ENCODE measurements around the gene ITPR3.

ITPR3 gene

GRCh38 chr6:33738879-33739278, 117.8 kb downstream of the ITPR3 start:
- no peaks in the 10 kb centered on the region for H3K36me3 ChIP-seq (ENCODE audit: insufficient read depth, low read length)
- no peaks in the 10 kb centered on the region for H3K9me3 ChIP-seq (ENCODE audit: insufficient read depth, low read depth, low read length)
- H3K9ac ChIP-seq (ENCODE audit: low read depth, low read length, poor library complexity, severe bottlenecking): no peak overlapping the region
- H2AFZ ChIP-seq (ENCODE audit: low read length): no peak overlapping the region
- no peaks in the 10 kb centered on the region for H4K20me1 ChIP-seq (ENCODE audit: insufficient read depth, low read length, poor library complexity, severe bottlenecking)
- no peak overlapping the region for H3K4me3 ChIP-seq (ENCODE audit: low read length, poor library complexity, severe bottlenecking)
- no peaks in the 10 kb centered on the region for H3F3A ChIP-seq (ENCODE audit: low read depth)
- H3K4me1 ChIP-seq (ENCODE audit: insufficient read depth, low read length, poor library complexity, severe bottlenecking): no peaks in the 10 kb centered on the region
- H3K27me3 ChIP-seq (ENCODE audit: insufficient read depth, low read length, poor library complexity, severe bottlenecking): no peaks in the 10 kb centered on the region
- TF ChIP-seq EZH2phosphoT487 (IDR thresholded peaks at IDR 0.05; ENCODE audit: borderline replicate concordance) (no peak), CTCF (conservative IDR thresholded peaks at IDR 0.05; ENCODE audit: low read length) (no peak)
- no peak overlapping the region for H3K4me2 ChIP-seq (ENCODE audit: low read depth, low read length, poor library complexity, severe bottlenecking)
- no peaks in the 10 kb centered on the region for H3K9me2 ChIP-seq (replicated peaks; ENCODE audit: low read depth, low read length)
- no peaks in the 10 kb centered on the region for H3K79me2 ChIP-seq (ENCODE audit: insufficient read depth, low read length)

GRCh38 chr6:33739571-33739970, 118.4 kb downstream of the ITPR3 start:
- H2AFZ ChIP-seq (ENCODE audit: low read length): no peak overlapping the region
- H3K4me3 ChIP-seq (ENCODE audit: low read length, poor library complexity, severe bottlenecking): no peak overlapping the region
- H4K20me1 ChIP-seq (ENCODE audit: insufficient read depth, low read length, poor library complexity, severe bottlenecking): no peaks in the 10 kb centered on the region
- H3F3A ChIP-seq (ENCODE audit: low read depth): no peaks in the 10 kb centered on the region
- no peaks in the 10 kb centered on the region for H3K9me2 ChIP-seq (replicated peaks; ENCODE audit: low read depth, low read length)
- no peaks in the 10 kb centered on the region for H3K79me2 ChIP-seq (ENCODE audit: insufficient read depth, low read length)
- no peaks in the 10 kb centered on the region for H3K27me3 ChIP-seq (ENCODE audit: insufficient read depth, low read length, poor library complexity, severe bottlenecking)
- H3K9me3 ChIP-seq (ENCODE audit: insufficient read depth, low read depth, low read length): no peaks in the 10 kb centered on the region
- H3K36me3 ChIP-seq (ENCODE audit: insufficient read depth, low read length): no peaks in the 10 kb centered on the region
- H3K9ac ChIP-seq (ENCODE audit: low read depth, low read length, poor library complexity, severe bottlenecking): no peak overlapping the region
- H3K4me1 ChIP-seq (ENCODE audit: insufficient read depth, low read length, poor library complexity, severe bottlenecking): peaks cover 1% of the 10 kb centered on the region
- no peak overlapping the region for H3K4me2 ChIP-seq (ENCODE audit: low read depth, low read length, poor library complexity, severe bottlenecking)
- TF ChIP-seq CTCF (conservative IDR thresholded peaks at IDR 0.05; ENCODE audit: low read length): no peak
- TF ChIP-seq EZH2phosphoT487 (IDR thresholded peaks at IDR 0.05; ENCODE audit: borderline replicate concordance): no peak

- no peak overlapping the region for H3K4me3 ChIP-seq (ENCODE audit: low read length, poor library complexity, severe bottlenecking)
- peaks cover 7% of the 10 kb centered on the region for H3K4me1 ChIP-seq (ENCODE audit: insufficient read depth, low read length, poor library complexity, severe bottlenecking)
- H3K36me3 ChIP-seq (ENCODE audit: insufficient read depth, low read length): no peaks in the 10 kb centered on the region
- H3F3A ChIP-seq (ENCODE audit: low read depth): no peaks in the 10 kb centered on the region
- no peak overlapping the region for H3K9ac ChIP-seq (ENCODE audit: low read depth, low read length, poor library complexity, severe bottlenecking)
- H3K27me3 ChIP-seq (ENCODE audit: insufficient read depth, low read length, poor library complexity, severe bottlenecking): no peaks in the 10 kb centered on the region
- no peak for TF ChIP-seq CTCF (conservative IDR thresholded peaks at IDR 0.05; ENCODE audit: low read length)
- TF ChIP-seq EZH2phosphoT487 (IDR thresholded peaks at IDR 0.05; ENCODE audit: borderline replicate concordance): no peak
- H3K4me2 ChIP-seq (ENCODE audit: low read depth, low read length, poor library complexity, severe bottlenecking): no peak overlapping the region
- H3K9me3 ChIP-seq (ENCODE audit: insufficient read depth, low read depth, low read length): no peaks in the 10 kb centered on the region
- no peak overlapping the region for H2AFZ ChIP-seq (ENCODE audit: low read length)
- no peaks in the 10 kb centered on the region for H4K20me1 ChIP-seq (ENCODE audit: insufficient read depth, low read length, poor library complexity, severe bottlenecking)
- H3K9me2 ChIP-seq (replicated peaks; ENCODE audit: low read depth, low read length): no peaks in the 10 kb centered on the region
- H3K79me2 ChIP-seq (ENCODE audit: insufficient read depth, low read length): no peaks in the 10 kb centered on the region
Measured at GRCh38 chr6:33740204-33740608, 119.1 kb downstream of the ITPR3 start.
